PC-3 (cell line): ENCODE data around the gene DENND11. TPM values are rescaled to one million over a fixed set of nuclear protein-coding genes. Genes with fewer than 3 reads are reported as not detected.

Source experiments
- ATAC-seq: fragments of 200-7000 bp; cut with Tn5 transposase; 2 replicates; pipeline ENCODE4 v1.9.1; 2020; ENCODE audit warnings: mild to moderate bottlenecking, moderate library complexity
- BruUV-seq: library from RNA; stranded (reverse); fragments of 400-500 nt; replicated peaks from 2 replicates; lab custom pipeline; 2021; lab: Mats Ljungman, UMichigan
- CTCF ChIA-PET: fragments of 300-600 bp; sonication (Branson Sonifier 250); formaldehyde crosslinking; loops from one replicate; lab custom pipeline; 2022; ENCODE audit warnings: antibody characterized with exemption; lab: Charles Lee
- POLR2A ChIA-PET: fragments of 300-600 bp; sonication (Branson Sonifier 250); formaldehyde crosslinking; loops from one replicate; lab custom pipeline; 2022; ENCODE audit warnings: antibody characterized with exemption; ENCODE audit not compliant: unreplicated experiment; lab: Charles Lee
- DNase-seq: peaks from one replicate; pipeline ENCODE4 v3.0.0-alpha.2; 2015
- H2AFZ ChIP-seq: fragments of 300-600 bp; sonication (generic); 2 replicates; pipeline ENCODE4 v1.6.0; 2016; ENCODE audit warnings: antibody characterized with exemption, low read length
- H3F3A ChIP-seq: fragments of 300-600 bp; sonication (generic); one replicate; pipeline ENCODE4 v1.6.0; 2017; ENCODE audit warnings: antibody characterized with exemption, low read length, control low read depth, mild to moderate bottlenecking; ENCODE audit not compliant: unreplicated experiment
- H3K27ac ChIP-seq: fragments of 300-600 bp; sonication (generic); 2 replicates; pipeline ENCODE4 v1.5.1; 2016; ENCODE audit warnings: mild to moderate bottlenecking, low read length
- H3K27me3 ChIP-seq: fragments of 300-600 bp; sonication (generic); 2 replicates; pipeline ENCODE4 v1.6.1; 2016; ENCODE audit warnings: low read length, mixed read lengths
- H3K36me3 ChIP-seq: fragments of 300-600 bp; sonication (generic); 2 replicates; pipeline ENCODE4 v1.6.1; 2016; ENCODE audit warnings: low read depth, mixed run types, low read length, mixed read lengths
- H3K4me1 ChIP-seq: fragments of 300-600 bp; sonication (generic); 2 replicates; pipeline ENCODE4 v1.5.1; 2016; ENCODE audit warnings: low read length; ENCODE audit not compliant: insufficient read depth
- H3K4me2 ChIP-seq: fragments of 300-600 bp; sonication (generic); 2 replicates; pipeline ENCODE4 v1.6.0; 2016; ENCODE audit warnings: low read length
- H3K4me3 ChIP-seq: fragments of 300-600 bp; sonication (generic); 2 replicates; pipeline ENCODE4 v1.5.1; 2016; ENCODE audit warnings: mild to moderate bottlenecking, low read length, mixed read lengths
- H3K79me2 ChIP-seq: fragments of 300-600 bp; sonication (generic); 2 replicates; pipeline ENCODE4 v1.6.1; 2017; ENCODE audit warnings: low read length, mixed read lengths
- H3K9ac ChIP-seq: fragments of 300-600 bp; sonication (generic); 2 replicates; pipeline ENCODE4 v1.6.0; 2016; ENCODE audit warnings: mild to moderate bottlenecking, low read length
- H3K9me2 ChIP-seq: fragments of 300-600 bp; sonication (generic); replicated peaks from 2 replicates; pipeline ENCODE4 v1.6.1; 2016; ENCODE audit warnings: mixed run types, low read length, mixed read lengths
- H3K9me3 ChIP-seq: fragments of 300-600 bp; sonication (generic); 2 replicates; pipeline ENCODE4 v1.6.1; 2016; ENCODE audit warnings: low read length, mixed read lengths
- H4K20me1 ChIP-seq: fragments of 300-600 bp; sonication (generic); 2 replicates; pipeline ENCODE4 v1.6.1; 2016; ENCODE audit warnings: low read length, mixed read lengths
- EZH2 ChIP-seq: fragments of 300-600 bp; sonication (generic); IDR thresholded peaks from one replicate; pipeline ENCODE4 v1.6.1; 2017; ENCODE audit warnings: antibody characterized with exemption, mild to moderate bottlenecking, low read length; ENCODE audit not compliant: unreplicated experiment
- EZH2phosphoT487 ChIP-seq: fragments of 300-600 bp; sonication (generic); IDR thresholded peaks from 2 replicates; pipeline ENCODE4 v1.6.1; 2018; ENCODE audit warnings: mild to moderate bottlenecking, antibody characterized with exemption, low read length, borderline replicate concordance
- intact Hi-C: fragments of 100-400 bp; cut with micrococcal nuclease; formaldehyde crosslinking; loops from 2 replicates; pipeline ENCODE4 v1.9.0; 2023
- total RNA-seq: library from RNA; depleted of rRNA; stranded (reverse); fragments of >200 nt; gene quantifications from 2 replicates; pipeline ENCODE4 v1.2.3, GENCODE V29; 2014
- TF ChIP-seq, protein P1 (sequence below): fragments of 300-600 bp; sonication (generic); conservative IDR thresholded peaks from 2 replicates; pipeline ENCODE4 v1.5.1; 2017; ENCODE audit warnings: antibody characterized with exemption, low read depth, mild to moderate bottlenecking, low read length

Gene DENND11
- total RNA-seq, 1 experiment from 2014 or later: 6.7 TPM

GRCh38 chr7:141715018-141715417 lies 13.1 kb upstream of the DENND11 start:
- no TSS peak for BruUV-seq
- no peaks in the 10 kb centered on the region for H3K4me1 ChIP-seq
- no peaks in the 10 kb centered on the region for H3K36me3 ChIP-seq
- no peak overlapping the region for H2AFZ ChIP-seq
- no peak overlapping the region for H3K9ac ChIP-seq
- no peak overlapping the region for H3K27ac ChIP-seq
- no peak overlapping the region for H3K4me2 ChIP-seq
- DNase-seq: no peak
- TF ChIP-seq EZH2phosphoT487: no peak
- TF ChIP-seq, protein P1, sequence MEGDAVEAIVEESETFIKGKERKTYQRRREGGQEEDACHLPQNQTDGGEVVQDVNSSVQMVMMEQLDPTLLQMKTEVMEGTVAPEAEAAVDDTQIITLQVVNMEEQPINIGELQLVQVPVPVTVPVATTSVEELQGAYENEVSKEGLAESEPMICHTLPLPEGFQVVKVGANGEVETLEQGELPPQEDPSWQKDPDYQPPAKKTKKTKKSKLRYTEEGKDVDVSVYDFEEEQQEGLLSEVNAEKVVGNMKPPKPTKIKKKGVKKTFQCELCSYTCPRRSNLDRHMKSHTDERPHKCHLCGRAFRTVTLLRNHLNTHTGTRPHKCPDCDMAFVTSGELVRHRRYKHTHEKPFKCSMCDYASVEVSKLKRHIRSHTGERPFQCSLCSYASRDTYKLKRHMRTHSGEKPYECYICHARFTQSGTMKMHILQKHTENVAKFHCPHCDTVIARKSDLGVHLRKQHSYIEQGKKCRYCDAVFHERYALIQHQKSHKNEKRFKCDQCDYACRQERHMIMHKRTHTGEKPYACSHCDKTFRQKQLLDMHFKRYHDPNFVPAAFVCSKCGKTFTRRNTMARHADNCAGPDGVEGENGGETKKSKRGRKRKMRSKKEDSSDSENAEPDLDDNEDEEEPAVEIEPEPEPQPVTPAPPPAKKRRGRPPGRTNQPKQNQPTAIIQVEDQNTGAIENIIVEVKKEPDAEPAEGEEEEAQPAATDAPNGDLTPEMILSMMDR: no peak
- no peak for TF ChIP-seq EZH2
- H3K79me2 ChIP-seq: no peaks in the 10 kb centered on the region
- 0 out of 2 replicates have a peak, but pooled peaks cover 10% of the 10 kb centered on the region for H3K27me3 ChIP-seq
- H3F3A ChIP-seq: no peaks in the 10 kb centered on the region
- no peaks in the 10 kb centered on the region for H4K20me1 ChIP-seq
- intact Hi-C loops: no loop called here
- POLR2A ChIA-PET: no interaction called here
- ATAC-seq: no peak
- H3K4me3 ChIP-seq: no peak overlapping the region
- CTCF ChIA-PET: interaction anchor here (0.6 kb wide), 1 partner anchor 23 kb away, joined by 4 read pairs; no protein-coding TSS in a partner anchor
- no peaks in the 10 kb centered on the region for H3K9me3 ChIP-seq
- H3K9me2 ChIP-seq: no peaks in the 10 kb centered on the region

GRCh38 chr7:141714571-141714970 lies 12.6 kb upstream of the DENND11 start:
- Histone ChIP-seq H3K4me2 (no peak overlapping the region), H3K36me3 (no peaks in the 10 kb centered on the region), H3K4me1 (no peaks in the 10 kb centered on the region), H3K9ac (no peak overlapping the region), H3K9me3 (no peaks in the 10 kb centered on the region), H3K4me3 (no peak overlapping the region), H3K9me2 (no peaks in the 10 kb centered on the region), H4K20me1 (no peaks in the 10 kb centered on the region), H3K79me2 (no peaks in the 10 kb centered on the region), H2AFZ (no peak overlapping the region), H3K27me3 (0 out of 2 replicates have a peak, but pooled peaks cover 10% of the 10 kb centered on the region), H3K27ac (no peak overlapping the region), H3F3A (no peaks in the 10 kb centered on the region)
- no TSS peak for BruUV-seq
- POLR2A ChIA-PET: interaction anchor here (0.7 kb wide), 1 partner anchor 700 kb away, joined by 4 read pairs; the partner anchor contains the start of gene MRPS33
- no peak for TF ChIP-seq EZH2phosphoT487
- TF ChIP-seq, protein P1: no peak
- no peak for TF ChIP-seq EZH2
- CTCF ChIA-PET: no interaction called here
- DNase-seq (no peak), ATAC-seq (no peak)
- intact Hi-C loops: no loop called here

- Histone ChIP-seq H2AFZ (no peak overlapping the region), H3K79me2 (no peaks in the 10 kb centered on the region), H3F3A (no peaks in the 10 kb centered on the region), H4K20me1 (no peaks in the 10 kb centered on the region), H3K4me1 (no peaks in the 10 kb centered on the region), H3K27ac (no peak overlapping the region), H3K27me3 (0 out of 2 replicates have a peak, but pooled peaks cover 10% of the 10 kb centered on the region), H3K9me2 (no peaks in the 10 kb centered on the region), H3K9ac (no peak overlapping the region), H3K36me3 (no peaks in the 10 kb centered on the region), H3K4me2 (no peak overlapping the region), H3K4me3 (no peak overlapping the region), H3K9me3 (no peaks in the 10 kb centered on the region)
- ChIA-PET POLR2A (interaction anchor here (0.7 kb wide), 1 partner anchor 699 kb away, joined by 4 read pairs; the partner anchor contains the start of gene MRPS33), CTCF (no interaction called here)
- TF ChIP-seq EZH2 (no peak), EZH2phosphoT487 (no peak)
- TF ChIP-seq, protein P1: no peak
- ATAC-seq (no peak), DNase-seq (no peak)
- intact Hi-C loops: no loop called here
- no TSS peak for BruUV-seq
Observed at GRCh38 chr7:141713890-141714289, 11.9 kb upstream of the DENND11 start.
